Measurements from ENCODE around the gene ABL2. TPM values are rescaled to one million over a fixed set of nuclear protein-coding genes. Genes with fewer than 3 reads are reported as not detected.

Gene ABL2
- total RNA-seq, 4 donors from 2014 or later: 4.4 to 9.3 (median 5.8) TPM

DNA sequence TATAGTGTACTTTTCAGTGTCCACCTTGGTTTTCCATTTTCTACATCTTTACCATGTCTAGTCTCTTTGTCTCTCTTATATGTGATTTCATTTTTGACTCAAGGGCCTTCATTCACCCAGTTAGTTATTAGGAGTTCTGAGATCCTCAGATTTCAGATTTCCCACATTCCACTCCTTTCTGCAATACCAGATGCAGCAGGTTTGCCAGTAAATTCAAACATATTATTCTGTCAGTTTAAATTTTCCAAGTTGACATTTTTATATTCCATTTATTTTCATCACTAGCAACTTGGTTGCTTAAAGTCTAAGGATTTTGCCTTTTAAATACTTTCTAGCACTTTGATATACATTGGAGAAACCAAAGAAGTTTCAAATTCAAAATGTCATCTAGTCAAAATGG, 42.4 kb downstream of the ABL2 start:
- Histone ChIP-seq H3K4me1 (peaks cover 0 to 2% of the 10 kb centered on the region in 2 donors), H3K27ac (no peak overlapping the region), H3K4me3 (no peak overlapping the region), H3K27me3 (no peaks in the 10 kb centered on the region), H3K36me3 (no peaks in the 10 kb centered on the region), H3K9me3 (no peaks in the 10 kb centered on the region)
- ATAC-seq (no peak), DNase-seq (no peak)
- TF ChIP-seq POLR2A (IDR thresholded peaks at IDR 0.05): no peak
- TF ChIP-seq, protein P1, sequence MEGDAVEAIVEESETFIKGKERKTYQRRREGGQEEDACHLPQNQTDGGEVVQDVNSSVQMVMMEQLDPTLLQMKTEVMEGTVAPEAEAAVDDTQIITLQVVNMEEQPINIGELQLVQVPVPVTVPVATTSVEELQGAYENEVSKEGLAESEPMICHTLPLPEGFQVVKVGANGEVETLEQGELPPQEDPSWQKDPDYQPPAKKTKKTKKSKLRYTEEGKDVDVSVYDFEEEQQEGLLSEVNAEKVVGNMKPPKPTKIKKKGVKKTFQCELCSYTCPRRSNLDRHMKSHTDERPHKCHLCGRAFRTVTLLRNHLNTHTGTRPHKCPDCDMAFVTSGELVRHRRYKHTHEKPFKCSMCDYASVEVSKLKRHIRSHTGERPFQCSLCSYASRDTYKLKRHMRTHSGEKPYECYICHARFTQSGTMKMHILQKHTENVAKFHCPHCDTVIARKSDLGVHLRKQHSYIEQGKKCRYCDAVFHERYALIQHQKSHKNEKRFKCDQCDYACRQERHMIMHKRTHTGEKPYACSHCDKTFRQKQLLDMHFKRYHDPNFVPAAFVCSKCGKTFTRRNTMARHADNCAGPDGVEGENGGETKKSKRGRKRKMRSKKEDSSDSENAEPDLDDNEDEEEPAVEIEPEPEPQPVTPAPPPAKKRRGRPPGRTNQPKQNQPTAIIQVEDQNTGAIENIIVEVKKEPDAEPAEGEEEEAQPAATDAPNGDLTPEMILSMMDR (IDR thresholded peaks at IDR 0.05 in 4 of 5, conservative IDR thresholded peaks at IDR 0.05 in 1 of 5): no peak
- in situ Hi-C loops (cut with MboI; ENCODE audit: low sequenced_read_pairs in 4 of 4) (no loop called here), intact Hi-C loops (cut with DNase I; ENCODE audit: low total_unique reads) (loop anchor here (2.0 kb wide), 1 partner anchor 24 kb away; no protein-coding TSS in a partner anchor)

DNA sequence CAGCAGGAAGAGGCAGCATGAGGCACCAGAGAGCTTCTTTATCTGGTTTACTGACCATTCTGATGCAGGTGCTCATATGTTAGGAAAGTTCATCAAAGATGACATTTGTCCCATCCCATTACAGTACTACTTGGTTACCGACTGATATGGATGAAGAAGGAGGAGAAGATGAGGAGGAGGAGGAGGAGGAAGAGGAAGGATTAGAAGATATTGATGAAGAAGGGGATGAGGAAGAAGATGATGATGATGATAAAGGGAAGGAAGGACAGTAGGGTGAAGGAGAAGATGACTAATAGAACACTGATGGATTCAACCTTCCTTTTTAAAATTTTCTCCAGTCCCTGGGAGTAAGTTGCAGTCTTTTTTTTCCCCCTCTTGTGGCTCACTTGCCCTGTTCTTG, 45.1 kb downstream of the ABL2 start:
- H3K9me3 ChIP-seq: no peaks in the 10 kb centered on the region
- H3K4me3 ChIP-seq: no peak overlapping the region
- no peak for TF ChIP-seq POLR2A (IDR thresholded peaks at IDR 0.05)
- TF ChIP-seq, protein P1 (IDR thresholded peaks at IDR 0.05 in 4 of 5, conservative IDR thresholded peaks at IDR 0.05 in 1 of 5): no peak
- ATAC-seq (no peak), DNase-seq (no peak)
- in situ Hi-C loops (cut with MboI; ENCODE audit: low sequenced_read_pairs in 4 of 4): no loop called here
- no peak overlapping the region for H3K27ac ChIP-seq
- intact Hi-C loops (cut with DNase I; ENCODE audit: low total_unique reads): no loop called here
- H3K36me3 ChIP-seq: no peaks in the 10 kb centered on the region
- no peaks in the 10 kb centered on the region for H3K27me3 ChIP-seq
- H3K4me1 ChIP-seq: peaks cover 0 to 13% of the 10 kb centered on the region in 2 donors

DNA sequence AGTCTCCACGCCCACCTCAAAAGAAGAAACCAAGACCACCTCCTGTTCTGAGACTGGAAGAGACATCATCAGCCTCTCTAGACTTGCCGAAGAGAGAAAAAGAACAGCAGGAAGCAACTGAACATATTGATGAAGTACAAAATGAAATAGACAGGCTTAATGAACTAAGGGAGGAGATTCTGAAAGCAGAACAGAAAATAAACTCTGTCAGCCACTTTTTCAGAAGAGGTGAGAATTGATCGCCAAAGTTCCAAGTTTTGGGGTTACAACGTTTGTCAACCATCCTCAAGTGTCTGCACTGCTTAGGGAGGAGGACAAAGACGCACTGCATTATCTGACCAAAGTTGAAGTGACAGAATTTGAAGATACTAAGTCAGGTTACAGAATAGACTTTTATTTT, 45.6 kb downstream of the ABL2 start:
- Histone ChIP-seq H3K27ac (no peak overlapping the region), H3K4me1 (peaks cover under 1 to 13% of the 10 kb centered on the region in 2 donors), H3K27me3 (no peaks in the 10 kb centered on the region), H3K36me3 (no peaks in the 10 kb centered on the region), H3K4me3 (no peak overlapping the region), H3K9me3 (no peaks in the 10 kb centered on the region)
- no peak for DNase-seq
- ATAC-seq: no peak
- in situ Hi-C loops (cut with MboI; ENCODE audit: low sequenced_read_pairs in 4 of 4) (no loop called here), intact Hi-C loops (cut with DNase I; ENCODE audit: low total_unique reads) (no loop called here)
- TF ChIP-seq, protein P1 (IDR thresholded peaks at IDR 0.05 in 4 of 5, conservative IDR thresholded peaks at IDR 0.05 in 1 of 5): no peak
- no peak for TF ChIP-seq POLR2A (IDR thresholded peaks at IDR 0.05)

DNA sequence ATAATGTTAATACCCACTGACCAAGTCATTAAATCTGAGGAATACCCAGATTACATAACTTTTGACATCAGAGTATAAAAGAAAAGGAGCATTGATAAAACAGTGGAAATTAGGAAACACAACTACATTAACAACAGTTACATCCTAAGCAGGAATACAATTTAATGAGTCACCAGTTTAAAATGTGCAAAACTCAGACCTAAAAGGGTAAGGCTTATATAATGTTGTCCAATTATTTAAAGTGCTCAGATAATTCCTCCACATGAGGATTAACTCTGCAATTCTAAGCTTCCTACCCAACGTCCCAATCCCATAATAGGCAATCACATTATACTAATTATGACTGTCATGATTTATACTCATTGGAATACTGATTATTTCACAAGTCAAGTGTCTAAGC, 50.5 kb downstream of the ABL2 start:
- in situ Hi-C loops (cut with MboI; ENCODE audit: low sequenced_read_pairs in 4 of 4): no loop called here
- H3K4me1 ChIP-seq: peaks cover 32 to 47% of the 10 kb centered on the region in 2 donors
- TF ChIP-seq, protein P1 (IDR thresholded peaks at IDR 0.05 in 4 of 5, conservative IDR thresholded peaks at IDR 0.05 in 1 of 5): no peak
- no peak for TF ChIP-seq POLR2A (IDR thresholded peaks at IDR 0.05)

GRCh38 chr1:179178183-179178582, 51.3 kb downstream of the ABL2 start:
- H3K27ac ChIP-seq: no peak overlapping the region
- peaks cover 32 to 47% of the 10 kb centered on the region in 2 donors for H3K4me1 ChIP-seq
- no peak overlapping the region for H3K4me3 ChIP-seq
- no peak for ATAC-seq
- no peak for DNase-seq
- in situ Hi-C loops (cut with MboI; ENCODE audit: low sequenced_read_pairs in 4 of 4): no loop called here
- H3K36me3 ChIP-seq: no peaks in the 10 kb centered on the region
- TF ChIP-seq POLR2A (IDR thresholded peaks at IDR 0.05): no peak
- TF ChIP-seq, protein P1 (IDR thresholded peaks at IDR 0.05 in 4 of 5, conservative IDR thresholded peaks at IDR 0.05 in 1 of 5): no peak
- H3K9me3 ChIP-seq: no peaks in the 10 kb centered on the region
- intact Hi-C loops (cut with DNase I; ENCODE audit: low total_unique reads): no loop called here
- no peaks in the 10 kb centered on the region for H3K27me3 ChIP-seq

More for the DNA sequence above, 50.5 kb downstream of the ABL2 start:
- no peak overlapping the region for H3K27ac ChIP-seq
- H3K4me3 ChIP-seq: no peak overlapping the region
- no peaks in the 10 kb centered on the region for H3K9me3 ChIP-seq
- H3K36me3 ChIP-seq: no peaks in the 10 kb centered on the region
- intact Hi-C loops (cut with DNase I; ENCODE audit: low total_unique reads): no loop called here
- no peaks in the 10 kb centered on the region for H3K27me3 ChIP-seq
- no peak for ATAC-seq
- DNase-seq: no peak
